GM12874 (cell line): Measurements from ENCODE around the gene CD63.

Experiments
- TF ChIP-seq, protein P1 (sequence below): IDR thresholded peaks from 2 replicates; pipeline ENCODE4 v1.5.1; 2011; ENCODE audit warnings: low read depth, mild to moderate bottlenecking, control low read depth, low read length, moderate library complexity; ENCODE audit not compliant: insufficient read depth

CD63 gene

DNA sequence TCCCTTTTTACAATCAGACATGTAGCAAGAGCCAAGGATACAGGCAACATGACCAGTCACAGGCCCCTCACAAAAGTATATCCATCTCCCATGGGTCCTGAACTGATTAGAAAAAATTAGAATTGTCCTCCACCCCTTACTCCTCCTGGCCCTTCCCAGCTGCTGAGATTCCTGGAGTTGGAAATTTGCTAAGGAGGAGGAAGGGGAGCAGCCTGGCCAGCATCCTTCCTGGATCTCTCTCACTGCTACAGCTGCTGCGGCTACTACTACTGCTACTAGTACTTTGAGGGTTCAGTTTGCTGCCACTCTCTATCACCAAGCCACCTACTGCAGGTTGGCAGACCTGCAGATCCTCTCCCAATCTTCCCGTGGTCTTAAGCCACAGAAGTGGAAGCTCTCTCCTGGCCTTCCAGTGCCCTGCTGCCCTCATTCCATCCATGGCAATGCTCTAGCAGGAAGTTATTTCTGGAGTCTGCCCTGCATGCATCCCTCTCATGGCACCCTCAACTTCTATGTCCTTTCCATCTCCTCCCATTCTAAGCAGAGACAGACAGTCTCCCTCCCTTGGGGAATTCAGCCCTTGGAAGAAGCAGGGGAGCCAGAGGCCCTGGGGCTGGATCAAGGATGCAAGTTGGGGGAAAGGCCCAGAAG lies 22.1 kb downstream of the CD63 start:
- TF ChIP-seq, protein P1, sequence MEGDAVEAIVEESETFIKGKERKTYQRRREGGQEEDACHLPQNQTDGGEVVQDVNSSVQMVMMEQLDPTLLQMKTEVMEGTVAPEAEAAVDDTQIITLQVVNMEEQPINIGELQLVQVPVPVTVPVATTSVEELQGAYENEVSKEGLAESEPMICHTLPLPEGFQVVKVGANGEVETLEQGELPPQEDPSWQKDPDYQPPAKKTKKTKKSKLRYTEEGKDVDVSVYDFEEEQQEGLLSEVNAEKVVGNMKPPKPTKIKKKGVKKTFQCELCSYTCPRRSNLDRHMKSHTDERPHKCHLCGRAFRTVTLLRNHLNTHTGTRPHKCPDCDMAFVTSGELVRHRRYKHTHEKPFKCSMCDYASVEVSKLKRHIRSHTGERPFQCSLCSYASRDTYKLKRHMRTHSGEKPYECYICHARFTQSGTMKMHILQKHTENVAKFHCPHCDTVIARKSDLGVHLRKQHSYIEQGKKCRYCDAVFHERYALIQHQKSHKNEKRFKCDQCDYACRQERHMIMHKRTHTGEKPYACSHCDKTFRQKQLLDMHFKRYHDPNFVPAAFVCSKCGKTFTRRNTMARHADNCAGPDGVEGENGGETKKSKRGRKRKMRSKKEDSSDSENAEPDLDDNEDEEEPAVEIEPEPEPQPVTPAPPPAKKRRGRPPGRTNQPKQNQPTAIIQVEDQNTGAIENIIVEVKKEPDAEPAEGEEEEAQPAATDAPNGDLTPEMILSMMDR = no peak

DNA sequence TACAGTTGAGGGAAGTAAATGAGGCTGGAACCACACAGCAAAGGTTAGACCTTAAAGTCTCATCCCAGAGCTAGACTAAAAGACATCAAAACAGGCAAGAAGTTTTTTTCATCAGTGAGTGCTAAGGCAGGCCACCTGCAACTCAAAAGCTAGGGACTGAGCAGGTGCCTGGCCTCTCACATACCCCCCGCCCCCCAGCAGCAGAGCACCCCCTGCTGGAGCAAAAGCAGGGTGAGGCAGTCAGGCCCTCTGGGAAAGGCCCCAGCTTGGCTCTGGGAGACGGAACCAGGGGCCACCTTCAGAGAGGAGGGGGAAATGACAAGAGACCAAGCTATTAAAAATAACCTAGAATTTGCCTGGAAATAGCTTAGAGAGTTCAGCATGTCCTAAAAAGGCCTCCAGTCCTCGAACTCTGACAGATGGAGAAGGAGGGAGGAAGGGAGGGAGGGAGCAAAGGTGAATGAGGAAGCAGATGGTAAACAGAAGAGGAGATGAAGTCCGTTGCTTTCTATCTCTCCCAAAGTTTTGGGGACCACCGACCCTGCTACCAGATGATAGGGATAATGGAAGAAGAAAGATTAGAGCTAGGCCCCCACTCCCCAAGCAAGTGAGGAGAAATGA lies 22.9 kb downstream of the CD63 start:
- TF ChIP-seq, protein P1 = peak; percentile 59

DNA sequence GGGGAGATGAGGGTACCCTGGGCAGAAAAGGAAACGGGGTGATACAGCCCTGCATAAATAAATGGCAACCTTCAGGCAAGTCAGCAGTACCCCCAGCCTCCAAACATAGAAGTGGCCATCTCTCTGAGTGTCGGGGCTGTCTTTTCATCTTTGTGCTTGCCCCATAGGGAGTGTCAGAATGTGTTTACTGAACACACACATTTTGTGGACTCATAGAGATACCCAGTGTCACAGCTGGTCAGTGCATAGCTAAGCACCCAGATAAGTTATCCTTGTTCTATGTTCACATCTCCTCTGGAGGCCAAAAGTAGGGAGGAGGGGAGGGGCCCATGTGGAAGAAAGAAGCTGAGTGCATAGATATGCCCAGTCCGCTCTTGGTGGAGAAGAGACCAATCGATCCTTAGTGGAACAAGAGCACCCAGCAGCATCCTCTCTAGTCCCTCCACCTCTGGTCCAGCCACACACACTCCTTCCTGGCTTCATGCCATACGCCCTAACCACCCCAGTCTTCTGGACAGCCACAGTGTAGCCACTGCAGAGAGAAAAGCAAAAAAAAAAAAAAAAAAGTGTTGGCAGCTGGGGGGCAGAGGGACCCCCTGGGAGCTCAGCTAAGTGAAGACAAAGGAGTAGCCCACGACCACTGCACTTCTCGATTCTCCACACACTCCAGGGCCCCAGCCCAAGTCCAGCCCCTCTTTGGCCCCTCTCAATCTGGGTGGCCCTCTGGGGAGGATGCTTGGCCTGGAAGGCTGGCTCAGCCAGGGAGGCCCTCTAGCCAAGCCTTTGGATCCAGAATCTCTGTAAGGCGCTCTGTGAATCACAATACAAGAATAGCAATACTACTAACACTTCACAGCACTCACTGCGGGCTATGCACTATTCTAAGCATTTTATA lies 23.7 kb downstream of the CD63 start:
- TF ChIP-seq, protein P1 = no peak

DNA sequence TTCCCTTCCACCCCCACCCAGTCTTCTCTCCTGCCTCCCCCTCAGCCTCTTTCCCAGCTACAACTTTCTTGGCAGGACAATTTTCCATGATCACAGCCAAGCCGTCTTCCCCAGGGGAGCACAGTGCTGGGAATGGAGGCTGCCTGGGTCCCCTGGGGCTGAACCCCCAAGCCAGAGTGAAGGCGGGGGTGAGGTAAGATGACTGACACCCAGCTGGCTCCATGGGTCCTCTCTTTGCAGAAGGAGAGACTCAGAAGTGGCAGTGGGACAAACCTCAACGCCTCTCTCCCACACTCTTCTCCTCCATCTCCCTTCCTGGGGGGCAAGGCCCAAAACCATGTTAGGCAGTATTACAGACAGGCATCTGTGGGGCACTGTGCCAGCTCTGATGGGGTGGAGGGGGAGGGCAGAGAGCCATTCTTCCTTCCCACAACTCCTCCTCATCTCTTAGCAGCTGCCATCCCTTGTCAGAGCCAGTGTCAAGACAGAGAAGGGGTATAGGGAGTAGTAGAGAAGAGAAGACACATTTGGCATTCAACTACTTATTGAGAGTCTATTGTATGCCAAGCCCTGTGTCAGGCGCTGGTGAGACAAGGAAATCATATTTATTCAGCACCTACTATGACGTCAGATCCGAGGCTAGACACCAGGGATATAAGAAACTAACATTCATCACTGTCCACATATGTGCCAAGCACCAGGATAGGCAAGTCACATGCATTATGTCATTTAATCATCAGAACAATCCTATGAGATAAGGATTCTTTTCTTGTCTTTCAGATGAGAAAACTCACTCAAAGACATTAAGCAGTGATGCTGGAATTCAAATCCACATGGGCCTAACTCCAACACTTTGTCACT lies 24.7 kb downstream of the CD63 start:
- TF ChIP-seq, protein P1 = no peak

DNA sequence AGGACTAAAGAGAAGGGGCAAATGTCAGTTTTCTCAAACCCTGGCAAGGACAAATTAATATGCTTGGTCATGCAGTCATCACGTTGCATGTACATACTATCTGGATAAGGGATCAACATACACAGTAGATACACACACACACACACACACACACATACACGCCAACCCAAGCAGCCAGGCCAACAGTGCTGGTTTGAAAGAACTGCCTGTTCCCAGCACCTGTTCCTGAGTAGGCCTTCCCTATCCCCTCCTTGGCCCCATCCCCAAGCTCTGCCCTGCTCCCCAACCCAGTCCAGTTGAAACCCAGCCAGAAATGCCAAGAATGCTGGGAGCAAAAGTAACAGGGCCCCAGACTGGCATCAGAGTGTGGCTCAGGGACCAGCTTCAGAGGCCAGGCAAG lies 25.5 kb downstream of the CD63 start:
- TF ChIP-seq, protein P1 = no peak

DNA sequence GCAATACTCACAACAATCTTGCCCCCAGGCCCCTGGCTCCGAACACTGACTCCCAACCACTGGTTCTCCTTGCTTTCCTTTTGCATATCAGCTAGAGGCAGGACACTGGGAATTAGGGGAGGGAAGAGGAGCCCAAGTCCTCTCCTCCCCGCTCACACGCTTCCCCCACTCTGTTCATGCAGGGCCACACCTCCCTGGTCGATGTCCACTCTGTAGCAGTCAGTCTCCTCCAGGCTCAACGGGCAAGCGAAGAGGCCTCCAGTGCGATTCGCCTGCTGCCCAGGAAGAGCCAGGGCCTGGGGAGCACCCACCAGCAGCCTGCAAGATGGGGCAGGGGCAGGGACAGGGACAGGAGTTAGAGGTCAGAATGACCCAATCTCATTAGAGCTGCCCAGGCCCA lies 25.9 kb downstream of the CD63 start:
- TF ChIP-seq, protein P1 = no peak
